Umbilical cord (tissue), 1 donor: Measurements from ENCODE around the gene MEX3A. TPM values are rescaled to one million over a fixed set of nuclear protein-coding genes. Genes with fewer than 3 reads are reported as not detected.

Experiments
- total RNA-seq: library from RNA; depleted of rRNA; stranded (reverse); fragments of >200 nt; gene quantifications from one replicate; pipeline ENCODE4 v1.2.3, GENCODE V29; 2014; ENCODE audit warnings: low replicate concordance; ENCODE audit not compliant: insufficient read depth

Gene MEX3A
- total RNA-seq, 1 donor from 2014 or later = 4.6 TPM

Other genes with a start within 250 kb of the MEX3A start
- 90.0 TPM for gene GON4L, start 225.3 kb downstream of the MEX3A start, total RNA-seq
- gene SYT11, start 222.9 kb downstream of the MEX3A start, total RNA-seq = 22.4 TPM
- gene RIT1, start 171.1 kb downstream of the MEX3A start, total RNA-seq = 41.7 TPM
- gene KHDC4, start 148.1 kb downstream of the MEX3A start, total RNA-seq = 40.7 TPM
- gene RXFP4, start 140.8 kb downstream of the MEX3A start, total RNA-seq = 6.3 TPM
- 57.5 TPM for gene ARHGEF2, start 103.9 kb downstream of the MEX3A start, total RNA-seq
- 355 TPM for gene SSR2, start 61.5 kb downstream of the MEX3A start, total RNA-seq
- 5.3 TPM for gene UBQLN4, start 28.7 kb downstream of the MEX3A start, total RNA-seq
- gene LAMTOR2, start 27.7 kb downstream of the MEX3A start, total RNA-seq = 17.6 TPM
- gene RAB25, start 21.3 kb downstream of the MEX3A start, total RNA-seq = 2.2 TPM
- gene LMNA, start 32.2 kb upstream of the MEX3A start, total RNA-seq = 422 TPM
- 11.8 TPM for gene SEMA4A, start 71.1 kb upstream of the MEX3A start, total RNA-seq
- 3.9 TPM for gene SLC25A44, start 111.6 kb upstream of the MEX3A start, total RNA-seq
- gene PMF1, start 130.5 kb upstream of the MEX3A start, total RNA-seq = 19.3 TPM
- not detected for gene BGLAP, start 159.7 kb upstream of the MEX3A start, total RNA-seq
- not detected for gene PAQR6, start 165.6 kb upstream of the MEX3A start, total RNA-seq
- gene SMG5, start 200.4 kb upstream of the MEX3A start, total RNA-seq = 43.3 TPM
- 3.4 TPM for gene TMEM79, start 201.9 kb upstream of the MEX3A start, total RNA-seq
- gene GLMP, start 213.2 kb upstream of the MEX3A start, total RNA-seq = 20.7 TPM
- gene VHLL, start 216.8 kb upstream of the MEX3A start, total RNA-seq = 6.0 TPM